KG1 (cell line): ENCODE measurements around the gene PRPF6.
A peak's percentile ranks its signal among the peaks of the same experiment; 100 is the strongest.

Experiments used
- DNase-seq: peaks from one replicate; lab custom pipeline; 2025; lab: John Stamatoyannopoulos, UW

PRPF6 gene

GRCh38 chr20:63980806-63981728 lies at the start of gene PRPF6:
PRPF6 (plus strand) TSS chr20:63981132; CDS start chr20:63981246, 114 bp downstream.
- DNase-seq: peak; percentile 95

DNA sequence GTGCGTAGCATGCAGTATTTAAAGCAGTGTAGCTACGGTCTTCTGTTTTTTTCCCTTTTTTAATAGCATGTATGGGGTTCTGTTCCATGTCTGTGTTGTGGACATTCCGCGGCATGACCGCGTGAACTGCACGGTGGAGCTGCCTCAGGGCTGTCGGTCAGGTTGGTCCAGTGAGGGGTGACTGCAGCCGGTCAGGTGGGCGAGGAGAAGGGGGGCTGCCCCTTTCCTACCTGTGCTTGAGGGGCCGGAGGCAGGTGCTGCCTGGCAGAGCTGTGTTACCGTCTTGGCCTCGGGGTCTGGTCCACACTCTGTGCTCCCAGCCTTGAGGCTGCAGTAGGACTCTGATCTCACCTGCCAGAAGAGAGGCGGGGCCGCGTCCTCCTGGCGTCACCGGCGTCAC lies 49.2 kb upstream of the PRPF6 start:
- DNase-seq: no peak

GRCh38 chr20:63932606-63933160 lies 48.2 kb upstream of the PRPF6 start:
- no peak for DNase-seq

GRCh38 chr20:63933646-63934045 lies 47.3 kb upstream of the PRPF6 start:
- no peak for DNase-seq

- DNase-seq: no peak
Observed at GRCh38 chr20:63934271-63935068, 46.5 kb upstream of the PRPF6 start.

DNA sequence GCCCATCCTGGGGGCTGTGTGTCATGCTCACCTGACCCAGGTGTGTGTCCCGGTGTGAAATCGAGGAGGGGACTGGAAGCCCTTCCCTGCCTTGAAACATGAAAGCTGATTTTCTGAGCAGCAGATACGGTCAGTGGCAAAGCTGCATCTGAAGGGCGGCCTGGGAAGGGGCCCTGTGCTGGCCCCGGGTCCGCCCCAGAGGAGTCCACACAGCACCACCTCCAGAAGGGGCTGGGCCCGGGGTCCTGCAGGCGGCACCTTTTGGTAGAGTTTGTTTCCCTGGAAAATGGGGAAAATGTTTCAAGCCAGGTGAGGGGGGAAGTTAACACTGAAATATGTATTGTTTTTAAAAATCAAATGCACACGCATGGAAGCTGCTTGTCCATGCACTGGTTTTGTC lies 45.5 kb upstream of the PRPF6 start:
- no peak for DNase-seq

DNA sequence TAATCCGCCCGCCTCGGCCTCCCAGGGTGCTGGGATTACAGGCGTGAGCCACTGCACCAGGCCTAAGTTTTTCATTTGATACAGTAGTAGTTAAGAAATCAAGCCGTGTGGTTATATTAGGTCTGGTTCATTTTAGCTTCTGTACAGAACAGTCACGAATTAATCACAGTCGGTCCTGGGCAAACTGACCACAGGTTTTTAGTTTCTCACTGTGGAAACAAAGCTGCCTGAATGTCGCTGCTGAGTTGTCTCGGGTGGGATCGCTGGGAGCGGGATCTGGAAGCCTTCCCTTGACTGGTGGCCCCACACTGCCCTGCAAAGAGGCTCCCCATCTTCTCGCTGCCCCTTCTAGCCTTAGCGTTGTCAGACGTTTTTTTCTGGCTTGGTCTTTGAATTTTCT lies 43.3 kb upstream of the PRPF6 start:
- DNase-seq: no peak

DNA sequence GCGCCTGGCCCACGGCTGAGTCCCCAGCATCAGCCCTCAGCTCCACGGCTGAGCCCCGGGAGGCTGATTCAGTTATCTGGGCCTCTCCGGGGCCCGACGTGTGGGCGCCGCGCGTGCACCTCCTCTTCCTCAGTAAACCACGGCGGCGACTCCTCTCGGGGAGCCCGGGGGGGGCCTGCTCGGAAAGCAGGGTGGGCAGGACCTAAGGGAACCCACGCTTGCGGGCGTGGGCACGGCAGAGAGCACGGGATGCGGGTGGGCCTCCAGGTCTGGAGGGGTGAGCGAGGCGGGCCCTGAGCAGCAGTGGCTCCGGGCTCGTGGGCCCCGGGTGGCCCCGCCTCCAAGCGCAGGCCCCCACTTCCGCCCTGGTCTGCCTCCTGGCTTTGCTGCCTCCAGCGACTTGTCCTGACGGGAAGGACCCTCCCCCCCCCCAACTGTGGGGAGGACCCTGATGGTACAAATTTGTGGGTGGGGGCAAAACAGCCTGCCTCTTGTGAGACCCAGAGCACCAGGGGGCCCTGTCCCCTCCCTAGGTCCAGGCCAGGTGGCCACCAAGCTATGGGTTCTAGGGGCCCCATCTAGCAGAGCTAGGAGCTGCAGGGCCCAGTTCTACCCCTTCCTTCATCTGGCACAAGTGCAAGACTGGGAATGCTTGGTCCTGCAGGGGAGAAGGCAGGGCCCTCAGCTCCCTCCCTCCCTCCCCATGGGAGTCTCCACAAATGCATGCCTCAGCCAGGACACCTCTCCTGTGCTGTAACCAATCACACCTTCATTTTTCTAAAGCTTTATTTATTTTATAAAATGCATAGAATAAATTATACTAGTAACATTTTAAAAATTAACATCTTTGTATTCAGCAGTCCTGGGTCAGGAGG lies 41.6 kb upstream of the PRPF6 start:
- no peak for DNase-seq

- DNase-seq: no peak
Observed at GRCh38 chr20:63940071-63940471, 40.9 kb upstream of the PRPF6 start.

- no peak for DNase-seq
Observed at GRCh38 chr20:63940472-63941266, 40.3 kb upstream of the PRPF6 start.

- DNase-seq: no peak
Observed at GRCh38 chr20:63941282-63942081, 39.5 kb upstream of the PRPF6 start.

- no peak for DNase-seq
Observed at GRCh38 chr20:63942250-63942951, 38.5 kb upstream of the PRPF6 start.

GRCh38 chr20:63942969-63943807 lies 37.7 kb upstream of the PRPF6 start:
- DNase-seq: no peak

GRCh38 chr20:63943808-63944077 lies 37.2 kb upstream of the PRPF6 start:
- no peak for DNase-seq

DNA sequence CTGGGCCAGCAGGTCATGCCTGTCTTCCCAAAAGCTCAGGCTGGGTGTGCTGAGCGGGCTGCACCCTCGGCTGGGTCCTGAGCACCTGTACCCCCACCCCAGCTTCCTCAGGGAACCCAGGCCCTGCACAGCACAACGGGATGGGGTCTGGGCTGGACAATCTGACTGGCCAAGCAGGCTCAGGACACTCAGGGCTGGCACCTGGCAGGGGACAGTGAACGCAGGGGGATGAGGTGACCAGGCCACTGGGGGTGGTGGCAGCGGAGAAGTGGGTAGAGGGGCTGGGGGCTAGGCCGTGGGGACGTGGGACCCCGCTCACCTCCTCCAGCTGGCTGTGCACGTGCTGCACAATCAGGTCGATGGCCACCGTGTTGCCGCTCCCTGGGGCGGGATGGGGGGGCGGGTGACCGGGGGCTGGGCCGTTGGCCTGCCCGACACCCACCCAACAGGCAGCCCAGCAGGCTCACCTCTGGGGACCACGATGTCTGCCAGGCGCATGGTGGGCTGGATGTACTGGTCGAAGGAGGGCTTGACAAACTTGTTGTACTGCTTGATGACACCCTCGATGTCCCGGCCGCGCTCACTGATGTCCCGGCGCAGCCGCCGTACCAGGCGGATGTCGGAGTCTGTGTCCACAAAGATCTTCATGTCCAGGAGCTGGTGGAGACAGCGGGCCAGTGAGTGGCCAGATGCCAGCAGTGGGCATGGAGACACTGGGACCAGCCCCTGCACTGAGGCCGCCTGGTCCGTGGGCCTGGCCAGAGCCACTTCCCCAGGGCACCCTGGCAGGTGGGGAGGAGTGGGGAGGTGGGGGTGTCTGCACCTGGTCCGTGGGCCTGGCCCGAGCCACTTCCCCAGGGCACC lies 36.6 kb upstream of the PRPF6 start:
- no peak for DNase-seq

DNA sequence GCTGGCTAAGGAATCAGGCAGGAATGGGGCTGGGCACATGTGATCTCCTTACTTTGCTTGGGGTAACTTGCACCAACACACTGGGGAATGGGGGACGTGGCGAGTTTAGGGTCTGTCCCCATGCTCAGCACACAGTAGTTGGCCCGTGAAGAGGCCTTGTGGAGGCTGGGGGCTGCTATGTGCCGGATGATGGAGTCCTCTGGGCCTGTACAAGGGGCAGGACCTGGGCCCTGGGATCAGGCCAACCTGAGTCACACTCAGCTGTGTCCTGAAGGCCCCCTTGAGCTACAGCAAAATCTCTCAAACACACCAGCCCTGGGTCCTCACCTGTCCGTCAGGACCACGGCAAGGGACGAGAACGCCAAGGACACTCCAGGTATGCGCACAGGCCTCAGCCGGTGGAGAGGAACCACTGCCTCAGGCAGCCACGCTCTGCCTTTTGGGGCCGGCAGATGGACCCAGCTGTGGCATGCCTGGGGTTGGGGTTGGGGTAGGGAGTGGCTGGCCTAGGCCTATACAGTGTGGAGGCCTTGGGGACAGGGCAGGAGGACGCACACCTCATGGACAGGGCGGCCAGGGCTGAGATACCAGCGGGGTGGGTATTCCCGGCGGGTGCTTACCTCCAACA lies 35.8 kb upstream of the PRPF6 start:
- no peak for DNase-seq
